Activated CD8-positive, alpha-beta memory T cell treated with anti-CD3 and anti-CD28 coated beads for 4 hours (primary cell): Measurements from ENCODE around the gene TENM3.

Experiments
- DNase-seq, 2 donors: peaks; one replicate each; pipeline ENCODE4 v3.0.0-alpha.2; 2020; ENCODE audit warnings: low read depth in 2 of 2

Gene TENM3

GRCh38 chr4:182288534-182288933 is 45.3 kb downstream of the TENM3 start:
- DNase-seq: no peak

- DNase-seq: no peak
Observed at GRCh38 chr4:182289809-182290208, 46.6 kb downstream of the TENM3 start.

GRCh38 chr4:182291175-182291574 is 48.0 kb downstream of the TENM3 start:
- no peak for DNase-seq

- DNase-seq: no peak
Observed at GRCh38 chr4:182291597-182292270, 48.5 kb downstream of the TENM3 start.

- DNase-seq: no peak
Observed at GRCh38 chr4:182292612-182293011, 49.4 kb downstream of the TENM3 start.

- no peak for DNase-seq
Observed at GRCh38 chr4:182293691-182294255, 50.6 kb downstream of the TENM3 start.

GRCh38 chr4:182294451-182294850 is 51.2 kb downstream of the TENM3 start:
- no peak for DNase-seq

- no peak for DNase-seq
Observed at GRCh38 chr4:182297659-182298058, 54.5 kb downstream of the TENM3 start.

- no peak for DNase-seq
Observed at GRCh38 chr4:182301736-182302135, 58.5 kb downstream of the TENM3 start.

- DNase-seq: no peak
Observed at GRCh38 chr4:182303847-182304246, 60.6 kb downstream of the TENM3 start.

- DNase-seq: no peak
Observed at GRCh38 chr4:182306792-182307507, 63.7 kb downstream of the TENM3 start.

GRCh38 chr4:182307746-182308145 is 64.5 kb downstream of the TENM3 start:
- no peak for DNase-seq

- no peak for DNase-seq
Observed at GRCh38 chr4:182309877-182310276, 66.7 kb downstream of the TENM3 start.

GRCh38 chr4:182310316-182310715 is 67.1 kb downstream of the TENM3 start:
- DNase-seq: no peak

- DNase-seq: no peak
Observed at GRCh38 chr4:182310962-182311361, 67.8 kb downstream of the TENM3 start.

GRCh38 chr4:182314537-182314936 is 71.3 kb downstream of the TENM3 start:
- no peak for DNase-seq

- no peak for DNase-seq
Observed at GRCh38 chr4:182318256-182318655, 75.1 kb downstream of the TENM3 start.

- no peak for DNase-seq
Observed at GRCh38 chr4:182320092-182320491, 76.9 kb downstream of the TENM3 start.

GRCh38 chr4:182320580-182320979 is 77.4 kb downstream of the TENM3 start:
- no peak for DNase-seq

- DNase-seq: no peak
Observed at GRCh38 chr4:182324282-182324681, 81.1 kb downstream of the TENM3 start.

GRCh38 chr4:182325397-182325796 is 82.2 kb downstream of the TENM3 start:
- DNase-seq: no peak

- no peak for DNase-seq
Observed at GRCh38 chr4:182325848-182326255, 82.7 kb downstream of the TENM3 start.

- DNase-seq: no peak
Observed at GRCh38 chr4:182328505-182328904, 85.3 kb downstream of the TENM3 start.
